Right cardiac atrium (tissue), 5 donors: Measurements from ENCODE around the gene SLC7A8. TPM values are rescaled to one million over a fixed set of nuclear protein-coding genes. Genes with fewer than 3 reads are reported as not detected.

Source experiments
- ATAC-seq, 2 donors: fragments of 200-7000 bp; cut with Tn5 transposase; one replicate each; pipeline versions ENCODE4 v1.8.0 to v1.9.1; 2020; ENCODE audit warnings: moderate library complexity in 2 of 2, mild to moderate bottlenecking in 1 of 2
- DNase-seq, 3 donors: peaks; one replicate each; pipeline ENCODE4 v3.0.0-alpha.2; 2020
- H3K27ac ChIP-seq: one replicate; pipeline ENCODE4 v1.5.1; 2013; ENCODE audit warnings: mild to moderate bottlenecking, low read length, control low read depth, moderate library complexity
- H3K27me3 ChIP-seq: one replicate; pipeline ENCODE4 v1.6.1; 2013; ENCODE audit not compliant: control insufficient read depth, insufficient read depth
- H3K4me1 ChIP-seq: one replicate; pipeline ENCODE4 v1.6.1; 2013; ENCODE audit warnings: low read length; ENCODE audit not compliant: control insufficient read depth, insufficient read depth
- H3K4me3 ChIP-seq: one replicate; pipeline ENCODE4 v1.5.1; 2013; ENCODE audit warnings: low read length, control low read depth
- H3K9me3 ChIP-seq: one replicate; pipeline ENCODE4 v1.6.1; 2013; ENCODE audit warnings: low read length; ENCODE audit not compliant: control insufficient read depth
- WGBS: extraction: QIAGEN DNeasy Blood & Tissue Kit; methylation state at CpG from one replicate; pipeline ENCODE4 v1.1.7; 2013; 5-methylcytosine and 5-hydroxymethylcytosine counted together
- intact Hi-C, 4 donors: fragments of 100-400 bp; cut with DNase I; formaldehyde crosslinking; loops; one replicate each; pipeline versions ENCODE4 v1.11.0 to v1.14.0; 2022 to 2023
- polyA plus RNA-seq: library from polyadenylated mRNA; stranded (reverse); fragments of 200-250 nt; gene quantifications from one replicate; pipeline ENCODE4 v1.2.3, GENCODE V29; 2013
- total RNA-seq, 4 donors: library from RNA; stranded (reverse); fragmentation: NEBNext Ultra II Directional; extraction: Animal tissue kit (Norgen Biotek cat#: 25700); gene quantifications; one replicate each; pipeline ENCODE4 v1.2.1, GENCODE V29; 2021
- donor health status: healthy with polysubstance abuse.
- donor health status: DM: no; HTN: yes; CAD: no.
- donor health status: DM: no; HTN: no; CAD: no.
- donor health status: DM: no; HTN: yes; CAD: no; lungs with severe emphysema.
- donor health status: DM: yes; HTN: yes; CAD: no.

The SLC7A8 gene
- total and polyA plus RNA-seq, 5 donors = 6.9 to 11.7 (median 9.4) TPM

DNA sequence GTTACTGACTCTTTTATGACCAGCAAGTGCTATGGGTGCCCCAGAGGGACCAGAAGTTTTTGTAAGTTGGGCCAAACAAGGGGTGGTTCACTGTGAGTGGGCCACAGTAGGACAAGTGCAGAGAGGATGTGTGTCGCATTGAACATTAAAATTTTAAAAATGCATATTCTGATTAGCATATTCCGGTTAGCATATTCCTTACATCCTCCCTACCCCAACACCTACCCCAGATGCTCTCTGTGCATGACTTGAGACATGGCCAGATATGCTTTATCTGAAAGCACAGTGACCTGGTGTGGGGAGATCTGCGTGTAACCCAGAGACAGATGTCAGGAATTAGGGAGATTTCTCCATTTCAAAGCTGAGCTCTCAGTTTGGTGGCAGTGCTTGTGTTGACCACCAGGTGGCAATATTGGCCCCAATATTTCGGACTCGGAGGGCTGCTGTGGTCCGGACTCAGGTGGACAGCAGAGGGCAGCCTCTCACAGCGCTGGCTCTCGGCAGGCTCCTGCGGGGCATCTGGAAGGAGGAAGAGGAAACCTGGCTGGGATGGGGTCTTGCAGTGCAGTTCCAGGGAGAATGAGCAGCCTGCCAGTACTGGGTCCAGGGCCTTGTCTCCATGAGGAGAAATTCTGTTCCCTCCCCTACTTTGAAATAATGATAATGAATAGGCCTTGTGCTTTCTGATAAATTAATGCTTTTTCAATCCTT is 62.8 kb downstream of the SLC7A8 start:
- Histone ChIP-seq H3K27me3 (no peaks in the 10 kb centered on the region), H3K4me3 (no peak overlapping the region), H3K27ac (no peak overlapping the region), H3K4me1 (peaks cover 3% of the 10 kb centered on the region), H3K9me3 (no peaks in the 10 kb centered on the region)
- 18% methylated on average over 9 of the region's 9 CpGs for WGBS
- DNase-seq (peak; percentile 90 to 96 (median 95)), ATAC-seq (peak; percentile 84 to 87)
- intact Hi-C loops = loop anchor here (1.0 to 10.0 kb wide), 4 partner anchors 66 to 174 kb away; no protein-coding TSS in a partner anchor

DNA sequence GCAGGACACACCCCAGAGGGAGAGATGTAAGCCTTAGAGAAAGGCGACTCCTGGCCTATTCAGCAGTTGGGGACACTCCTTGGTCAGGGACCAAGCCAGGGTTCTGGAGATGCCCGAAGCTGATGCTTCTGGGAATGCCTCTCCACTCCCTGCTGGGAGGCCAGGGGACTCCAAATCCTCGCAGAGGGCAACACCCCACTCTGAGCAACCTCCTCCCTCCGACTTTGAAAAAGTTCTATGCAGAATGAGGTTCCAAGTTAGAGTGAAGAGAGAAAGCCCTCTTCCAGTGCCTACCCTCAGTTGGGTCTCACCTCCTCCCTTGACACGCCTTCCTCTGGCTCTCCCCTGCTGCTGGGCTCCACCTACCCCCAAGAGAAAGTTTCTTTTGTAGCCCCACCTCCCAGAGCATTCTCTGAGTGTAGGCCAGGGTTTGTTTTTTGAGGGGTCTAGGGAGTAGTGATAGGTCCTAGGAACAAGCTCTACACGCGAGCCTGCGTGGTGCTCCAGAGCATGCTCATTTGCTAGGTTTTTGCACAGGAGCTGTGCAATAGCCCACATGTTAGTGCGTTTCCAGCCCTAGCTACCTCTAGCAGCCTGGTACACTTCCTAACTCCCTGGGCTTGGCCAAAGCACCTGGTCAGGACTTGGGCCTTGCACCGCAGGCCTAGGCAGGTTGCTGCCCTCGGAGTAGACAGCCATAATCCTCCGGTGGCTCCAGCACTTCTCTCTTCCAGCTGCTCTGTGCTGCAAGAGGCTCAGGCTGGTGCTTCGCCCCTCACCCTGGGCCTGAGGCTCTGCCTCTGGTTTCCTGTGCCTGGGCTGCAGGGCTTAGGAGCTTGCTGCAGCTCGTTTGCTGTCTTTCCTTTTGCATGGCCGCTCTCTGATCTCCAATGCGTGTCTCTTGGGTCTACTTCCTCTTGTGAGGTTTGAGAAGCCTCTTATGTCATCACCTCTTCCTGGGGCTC is 63.8 kb downstream of the SLC7A8 start:
- Histone ChIP-seq H3K27me3 (no peaks in the 10 kb centered on the region), H3K4me3 (no peak overlapping the region), H3K9me3 (no peaks in the 10 kb centered on the region), H3K27ac (no peak overlapping the region), H3K4me1 (peaks cover 3% of the 10 kb centered on the region)
- no peak for ATAC-seq
- intact Hi-C loops = loop anchor here in 3 of 4 donors (1.0 to 10.0 kb wide), 3 partner anchors 67 to 175 kb away; no protein-coding TSS in a partner anchor
- no peak for DNase-seq
- 70% methylated on average over 16 of the region's 16 CpGs for WGBS

DNA sequence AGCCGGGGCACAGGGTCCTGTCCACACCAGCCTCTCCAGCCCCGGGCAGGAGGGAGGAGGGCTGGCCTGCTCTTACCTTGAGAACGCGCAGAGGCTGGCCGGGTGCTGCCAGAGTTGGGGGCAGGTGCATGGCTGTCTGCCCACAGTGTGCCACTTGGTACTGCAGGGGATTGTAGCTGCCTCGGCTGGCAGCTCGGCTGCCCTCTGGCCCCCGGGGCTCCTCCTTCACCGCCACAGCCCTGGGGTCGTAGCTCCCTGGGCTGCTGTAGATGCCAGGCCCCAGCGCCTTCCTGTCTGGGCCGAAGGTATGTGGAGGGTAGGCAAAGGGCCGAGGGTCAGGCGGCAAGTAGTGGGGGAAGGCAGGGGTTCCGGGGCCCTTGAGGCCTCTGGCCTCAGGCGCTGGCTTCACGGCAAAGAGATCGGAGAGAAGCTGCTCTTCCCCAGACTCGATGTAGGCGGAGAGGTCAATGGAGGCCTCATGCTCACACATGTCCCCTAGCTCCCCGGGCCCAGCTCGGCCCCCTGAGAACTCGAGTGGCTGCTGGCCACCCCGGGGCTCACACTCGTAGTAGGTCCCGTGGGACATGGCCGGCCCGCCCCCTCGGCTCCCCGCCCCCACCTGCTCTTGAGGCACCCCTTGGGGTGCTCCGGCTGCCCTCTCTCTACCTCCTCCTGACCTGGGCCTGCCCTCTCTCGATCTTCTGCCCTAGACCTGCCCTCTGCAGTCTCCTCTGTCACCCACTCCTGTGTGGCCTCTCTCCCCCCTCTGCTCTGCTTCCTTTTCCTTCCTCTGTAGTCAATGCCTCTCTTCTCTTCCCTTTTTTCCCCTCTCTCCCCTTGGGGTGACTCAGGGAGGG is 64.7 kb downstream of the SLC7A8 start, which contains the start of gene CEBPE:
Gene CEBPE (minus strand): TSS at position 750 of the 857 bp plus-strand sequence. CDS start 164 bp downstream, at position 586.
- no peaks in the 10 kb centered on the region for H3K9me3 ChIP-seq
- H3K4me1 ChIP-seq = no peaks in the 10 kb centered on the region
- H3K27me3 ChIP-seq = no peaks in the 10 kb centered on the region
- DNase-seq (no peak), ATAC-seq (no peak)
- intact Hi-C loops = no loop called here
- H3K27ac ChIP-seq = no peak within 1 kb of the TSS
- no peak within 1 kb of the TSS for H3K4me3 ChIP-seq
- WGBS = 77% methylated on average over 32 of the region's 32 CpGs

DNA sequence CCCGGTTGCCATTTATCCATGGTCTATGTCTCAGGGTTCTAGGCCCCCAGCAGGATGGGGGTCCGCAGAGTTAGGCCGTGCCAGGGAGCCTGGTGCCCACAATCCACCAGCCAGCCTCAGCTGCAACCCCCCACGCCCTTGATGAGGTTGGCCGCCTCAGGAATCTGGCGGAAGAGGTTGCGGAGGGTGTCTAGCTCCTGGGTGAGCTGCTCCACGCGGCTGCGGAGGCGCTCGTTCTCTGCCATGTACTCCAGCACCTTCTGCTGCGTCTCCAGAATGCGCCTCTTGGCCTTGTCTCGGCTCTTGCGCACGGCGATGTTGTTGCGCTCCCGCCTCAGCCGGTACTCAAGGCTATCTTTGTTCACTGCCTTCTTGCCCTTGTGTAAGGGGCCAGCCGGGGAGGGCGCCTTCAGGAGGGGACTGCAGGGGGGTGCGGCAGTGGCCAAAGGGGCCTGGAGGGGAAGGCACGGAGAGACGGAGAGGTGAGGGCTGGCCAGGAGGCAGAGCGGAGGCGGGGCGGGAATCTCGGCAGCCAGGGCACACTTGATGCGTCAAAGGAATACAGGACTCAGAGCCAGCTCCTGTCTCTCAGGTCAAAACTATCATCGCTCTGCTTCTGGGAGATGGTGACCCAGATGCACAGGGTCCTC is 66.0 kb downstream of the SLC7A8 start:
- H3K4me1 ChIP-seq = peaks cover 5% of the 10 kb centered on the region
- no peak for ATAC-seq
- 86% methylated on average over 32 of the region's 32 CpGs for WGBS
- H3K27me3 ChIP-seq = no peaks in the 10 kb centered on the region
- no peak for DNase-seq
- H3K4me3 ChIP-seq = no peak overlapping the region
- no peaks in the 10 kb centered on the region for H3K9me3 ChIP-seq
- intact Hi-C loops = no loop called here
- no peak overlapping the region for H3K27ac ChIP-seq

DNA sequence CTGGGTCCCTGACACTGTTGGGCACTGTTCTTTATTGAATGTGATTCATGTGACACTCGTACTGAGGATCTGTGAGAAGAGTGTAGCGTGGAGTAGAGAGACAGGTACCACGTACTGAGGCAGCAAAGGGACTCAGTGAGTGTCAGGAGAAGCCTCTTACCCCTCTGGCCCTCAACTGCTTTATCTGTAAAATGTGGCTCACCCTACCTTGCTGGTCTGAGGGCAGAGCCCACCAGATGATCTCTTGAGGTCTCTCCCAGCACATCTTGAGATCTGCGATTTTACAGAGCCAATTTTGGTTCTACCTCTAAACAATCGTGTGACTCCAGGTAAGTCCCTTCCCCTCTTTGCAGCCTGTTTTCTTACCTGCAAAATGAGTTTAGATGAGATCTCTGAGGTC is 67.5 kb downstream of the SLC7A8 start:
- 82% methylated on average over 5 of the region's 5 CpGs for WGBS
- intact Hi-C loops = no loop called here
- Histone ChIP-seq H3K4me1 (peaks cover 5% of the 10 kb centered on the region), H3K9me3 (no peaks in the 10 kb centered on the region), H3K4me3 (no peak overlapping the region), H3K27ac (no peak overlapping the region), H3K27me3 (no peaks in the 10 kb centered on the region)
- DNase-seq (no peak), ATAC-seq (no peak)

DNA sequence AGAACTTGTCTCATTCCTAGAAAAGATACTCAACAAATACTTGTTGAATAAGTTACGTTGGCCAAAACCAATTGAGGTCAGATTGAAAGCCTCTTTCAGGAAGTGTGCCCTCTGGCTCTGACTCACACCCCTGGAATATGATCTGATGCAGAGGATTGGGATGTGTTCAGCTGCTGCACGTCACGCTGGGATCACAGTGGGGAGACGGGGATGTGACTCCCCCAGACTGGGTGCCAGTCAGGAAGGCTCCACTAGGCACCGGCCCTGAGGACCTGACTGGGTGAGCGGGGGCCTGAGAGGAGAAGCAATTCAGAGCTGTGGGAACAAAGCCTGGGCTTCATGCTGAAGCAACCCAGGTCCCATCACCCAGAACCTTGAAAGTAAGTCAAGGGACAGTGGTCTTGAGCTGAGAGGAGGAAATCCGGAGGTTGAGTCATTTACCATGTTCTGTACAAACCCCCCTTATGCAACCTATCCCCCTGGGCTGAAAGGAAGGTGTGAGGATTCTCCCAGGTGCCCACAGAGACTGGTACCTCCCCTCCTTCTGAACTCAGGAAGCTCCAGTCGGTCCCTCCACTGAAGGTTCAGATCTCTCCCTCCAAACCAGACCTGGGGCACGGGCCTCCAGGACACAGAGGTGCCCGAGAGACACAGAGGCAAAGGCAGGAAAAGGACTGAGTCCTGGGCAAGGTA is 68.3 kb downstream of the SLC7A8 start:
- no peak overlapping the region for H3K4me3 ChIP-seq
- intact Hi-C loops = no loop called here
- peaks cover 5% of the 10 kb centered on the region for H3K4me1 ChIP-seq
- no peaks in the 10 kb centered on the region for H3K9me3 ChIP-seq
- WGBS = 69% methylated on average over 10 of the region's 10 CpGs
- no peaks in the 10 kb centered on the region for H3K27me3 ChIP-seq
- no peak overlapping the region for H3K27ac ChIP-seq
- ATAC-seq (peak in 1 of 2 donors; percentile 3), DNase-seq (peak in 1 of 3 donors; percentile 54)

DNA sequence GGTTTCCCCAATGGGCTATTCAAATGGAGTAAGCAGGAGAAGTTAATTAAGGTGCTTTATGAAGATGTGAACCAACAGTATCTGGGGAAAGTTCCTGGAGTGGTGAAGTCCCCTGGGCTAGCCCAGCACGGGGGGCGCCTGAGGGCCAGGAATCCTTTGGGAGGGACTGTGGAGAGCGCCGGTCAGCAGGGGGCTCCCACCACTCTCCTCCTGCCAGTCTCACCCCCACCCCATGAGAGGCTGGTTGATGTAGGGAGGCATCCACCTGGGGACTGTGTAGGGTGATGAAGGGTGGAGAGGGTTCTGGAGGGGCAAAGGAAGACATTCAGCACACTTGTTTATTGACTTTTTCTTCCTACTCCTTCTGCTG is 68.8 kb downstream of the SLC7A8 start:
- ATAC-seq (no peak), DNase-seq (no peak)
- intact Hi-C loops = no loop called here
- no peaks in the 10 kb centered on the region for H3K9me3 ChIP-seq
- no peaks in the 10 kb centered on the region for H3K27me3 ChIP-seq
- H3K4me3 ChIP-seq = no peak overlapping the region
- H3K27ac ChIP-seq = no peak overlapping the region
- H3K4me1 ChIP-seq = peaks cover 5% of the 10 kb centered on the region
- 67% methylated on average over 4 of the region's 4 CpGs for WGBS

DNA sequence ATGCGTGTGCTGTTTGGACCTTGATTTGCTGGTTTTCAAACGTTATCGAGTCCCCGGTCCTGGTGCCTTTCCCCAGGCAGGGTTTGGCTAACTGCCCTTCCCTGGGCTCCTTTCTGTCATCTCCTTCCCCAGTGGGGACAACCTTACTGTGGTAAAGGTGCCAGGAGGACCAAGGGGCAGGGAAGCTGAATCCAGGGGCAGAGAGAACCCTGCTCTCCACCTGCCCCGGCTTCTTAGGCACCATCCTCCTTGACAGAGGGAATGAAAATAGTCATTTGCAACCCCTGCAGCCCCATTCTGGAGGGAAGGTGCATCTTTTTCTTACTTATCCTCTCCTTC is 69.4 kb downstream of the SLC7A8 start:
- Histone ChIP-seq H3K4me1 (peaks cover 5% of the 10 kb centered on the region), H3K9me3 (no peaks in the 10 kb centered on the region), H3K27ac (no peak overlapping the region), H3K27me3 (no peaks in the 10 kb centered on the region), H3K4me3 (no peak overlapping the region)
- WGBS = 57% methylated on average over 5 of the region's 5 CpGs
- intact Hi-C loops = no loop called here
- ATAC-seq = no peak
- no peak for DNase-seq

DNA sequence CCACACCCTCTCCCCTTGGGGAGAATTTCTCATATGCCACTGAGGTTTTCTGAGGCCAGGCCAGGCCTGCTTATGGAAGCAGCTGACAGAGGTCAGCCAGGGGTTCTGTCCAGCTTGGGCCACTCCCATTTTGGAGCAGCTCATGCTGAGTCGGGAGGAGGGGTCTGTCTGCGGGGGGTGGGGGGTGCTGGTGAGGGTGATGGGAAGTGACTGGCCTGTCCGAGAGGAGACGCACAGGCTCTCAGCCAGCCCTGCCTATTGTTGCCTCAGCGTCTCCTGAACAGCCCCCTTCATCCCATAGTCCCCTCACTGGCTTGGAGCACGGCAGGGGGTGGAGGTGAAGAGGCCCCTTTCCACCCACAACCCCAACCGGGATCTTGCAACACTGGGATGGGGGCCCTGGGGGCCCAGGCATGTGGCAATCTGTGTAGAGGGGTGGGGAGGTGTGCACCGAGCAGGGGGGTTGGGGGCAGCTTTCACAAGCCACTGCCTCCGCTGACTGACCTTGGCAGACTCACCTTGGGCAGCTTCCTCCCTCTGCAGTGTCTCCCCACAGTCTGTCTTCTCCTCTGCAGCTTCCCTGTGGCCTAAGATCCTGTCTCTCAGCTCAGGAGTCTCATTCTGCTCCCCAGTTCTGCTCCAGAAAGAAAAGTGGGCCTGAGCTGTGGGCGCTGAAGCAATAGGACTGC is 69.9 kb downstream of the SLC7A8 start:
- Histone ChIP-seq H3K4me3 (no peak overlapping the region), H3K27ac (no peak overlapping the region), H3K27me3 (no peaks in the 10 kb centered on the region), H3K9me3 (no peaks in the 10 kb centered on the region), H3K4me1 (peaks cover 5% of the 10 kb centered on the region)
- intact Hi-C loops = no loop called here
- peak; percentile 34 to 38 for ATAC-seq
- peak in 2 of 3 donors; percentile 53 to 77 for DNase-seq
- WGBS = 31% methylated on average over 10 of the region's 10 CpGs
